HepG2 (cell line): ENCODE data around the gene ATP8A1. TPM values are rescaled to one million over a fixed set of nuclear protein-coding genes. Genes with fewer than 3 reads are reported as not detected.

ENCODE experiments used
- ATF4 ChIP-seq, 2 experiments: fragments of 450-650 bp in 1 of 2; sonication (generic) in 1 of 2; formaldehyde crosslinking; IDR thresholded peaks; 2 replicates each; pipeline versions ENCODE4 v1.5.0 to v1.8.0; 2020 to 2022; ENCODE audit warnings: mild to moderate bottlenecking in 1 of 2, missing genetic modification reagents in 1 of 2
- BCL6 ChIP-seq: IDR thresholded peaks from 2 replicates; pipeline ENCODE4 v1.6.1; 2016; ENCODE audit warnings: missing genetic modification reagents, missing compliant biosample characterization
- CCDC6 ChIP-seq: sonication (generic); formaldehyde crosslinking; IDR thresholded peaks from 2 replicates; pipeline ENCODE4 v1.8.1; 2022; ENCODE audit warnings: mild to moderate bottlenecking, missing genetic modification reagents, moderate library complexity
- GATAD1 ChIP-seq: IDR thresholded peaks from 2 replicates; pipeline ENCODE4 v1.6.1; 2016; ENCODE audit warnings: missing genetic modification reagents, missing compliant biosample characterization
- GTF3A ChIP-seq: sonication (generic); formaldehyde crosslinking; conservative IDR thresholded peaks from 2 replicates; pipeline ENCODE4 v1.4.0; 2020; ENCODE audit warnings: mild to moderate bottlenecking, missing genetic modification reagents
- HES4 ChIP-seq: sonication (generic); formaldehyde crosslinking; IDR thresholded peaks from 2 replicates; pipeline ENCODE4 v1.9.0; 2021; ENCODE audit warnings: mild to moderate bottlenecking, missing genetic modification reagents, borderline replicate concordance
- KAT8 ChIP-seq: IDR thresholded peaks from 2 replicates; pipeline ENCODE4 v1.6.1; 2016; ENCODE audit warnings: missing genetic modification reagents, missing compliant biosample characterization
- KLF6 ChIP-seq: IDR thresholded peaks from 2 replicates; pipeline ENCODE4 v1.8.0; 2016; ENCODE audit warnings: missing biosample characterization, missing genetic modification reagents
- NR3C1 ChIP-seq: sonication (generic); formaldehyde crosslinking; IDR thresholded peaks from 2 replicates; pipeline ENCODE4 v1.4.0; 2020; ENCODE audit warnings: missing genetic modification reagents
- RXRA ChIP-seq: sonication (generic); formaldehyde crosslinking; IDR thresholded peaks from 2 replicates; pipeline ENCODE4 v1.5.1; 2020; ENCODE audit warnings: missing genetic modification reagents
- SRSF4 ChIP-seq: fragments of 200-400 bp; formaldehyde crosslinking; IDR thresholded peaks from one replicate; pipeline ENCODE4 v1.6.1; 2018; ENCODE audit warnings: mild to moderate bottlenecking, low read depth, low read length, moderate library complexity; ENCODE audit not compliant: poor library complexity, severe bottlenecking
- TFE3 ChIP-seq: IDR thresholded peaks from 2 replicates; pipeline ENCODE4 v1.6.1; 2016
- TGIF2 ChIP-seq: IDR thresholded peaks from 2 replicates; pipeline ENCODE4 v1.6.1; 2016; ENCODE audit warnings: control low read depth, missing compliant biosample characterization
- ZNF235 ChIP-seq: sonication (generic); formaldehyde crosslinking; IDR thresholded peaks from 2 replicates; pipeline ENCODE4 v1.8.1; 2023; ENCODE audit warnings: mild to moderate bottlenecking, missing genetic modification reagents, borderline replicate concordance
- ZNF432 ChIP-seq: sonication (generic); formaldehyde crosslinking; IDR thresholded peaks from 2 replicates; pipeline ENCODE4 v1.5.0; 2020; ENCODE audit warnings: missing genetic modification reagents, mild to moderate bottlenecking, borderline replicate concordance
- ZNF496 ChIP-seq: sonication (generic); formaldehyde crosslinking; IDR thresholded peaks from 2 replicates; pipeline ENCODE4 v1.8.1; 2023; ENCODE audit warnings: mild to moderate bottlenecking, moderate library complexity, missing genetic modification reagents; ENCODE audit not compliant: insufficient replicate concordance
- ZNF556 ChIP-seq: sonication (generic); formaldehyde crosslinking; IDR thresholded peaks from 2 replicates; pipeline ENCODE4 v1.4.0; 2020; ENCODE audit warnings: mild to moderate bottlenecking, missing genetic modification reagents, borderline replicate concordance
- ZNF567 ChIP-seq: sonication (generic); formaldehyde crosslinking; IDR thresholded peaks from 2 replicates; pipeline ENCODE4 v1.8.1; 2023; ENCODE audit warnings: mild to moderate bottlenecking, missing genetic modification reagents, borderline replicate concordance
- ZNF570 ChIP-seq: sonication (generic); formaldehyde crosslinking; IDR thresholded peaks from 2 replicates; pipeline ENCODE4 v1.4.0; 2020; ENCODE audit warnings: mild to moderate bottlenecking, missing genetic modification reagents, borderline replicate concordance
- ZNF841 ChIP-seq: sonication (generic); formaldehyde crosslinking; IDR thresholded peaks from 2 replicates; pipeline ENCODE4 v1.8.1; 2023; ENCODE audit warnings: missing genetic modification reagents, borderline replicate concordance
- ZNF878 ChIP-seq: sonication (generic); formaldehyde crosslinking; IDR thresholded peaks from 2 replicates; pipeline ENCODE4 v1.8.1; 2023; ENCODE audit warnings: mild to moderate bottlenecking, missing genetic modification reagents, moderate library complexity
- polyA plus RNA-seq, 8 experiments: library from polyadenylated mRNA; depleted of rRNA in 3 of 8; stranded (reverse) in 7 of 8; unstranded in 1 of 8; fragments of >200 nt; fragmentation: Illumina TruSeq in 4 of 8; extraction: Trizol in 4 of 8; gene quantifications; 2 replicates each; pipeline versions ENCODE4 v1.2.1 to v1.2.3, GENCODE V29; 2011 to 2016; ENCODE audit warnings: low read depth in 4 of 8, missing spikeins in 1 of 8, mixed read lengths in 1 of 8; ENCODE audit not compliant: insufficient read depth in 1 of 8
- total RNA-seq, 5 experiments: library from RNA; depleted of rRNA; stranded (reverse); fragments of >200 nt; fragmentation: Illumina TruSeq; extraction: Trizol; gene quantifications; 2 replicates each; pipeline ENCODE4 v1.2.3, GENCODE V29; 2016; ENCODE audit warnings: low read depth in 1 of 5
- TF ChIP-seq, protein P1 (sequence below): sonication (generic); formaldehyde crosslinking; IDR thresholded peaks from 2 replicates; pipeline ENCODE4 v1.4.0; 2020; ENCODE audit warnings: mild to moderate bottlenecking, missing genetic modification reagents

ATP8A1 gene
- total and polyA plus RNA-seq, 2 of the 13 experiments (the other 11 are each of a cell fraction or from before 2014, with no cell fraction given), result 1.7 to 6.2 TPM

DNA sequence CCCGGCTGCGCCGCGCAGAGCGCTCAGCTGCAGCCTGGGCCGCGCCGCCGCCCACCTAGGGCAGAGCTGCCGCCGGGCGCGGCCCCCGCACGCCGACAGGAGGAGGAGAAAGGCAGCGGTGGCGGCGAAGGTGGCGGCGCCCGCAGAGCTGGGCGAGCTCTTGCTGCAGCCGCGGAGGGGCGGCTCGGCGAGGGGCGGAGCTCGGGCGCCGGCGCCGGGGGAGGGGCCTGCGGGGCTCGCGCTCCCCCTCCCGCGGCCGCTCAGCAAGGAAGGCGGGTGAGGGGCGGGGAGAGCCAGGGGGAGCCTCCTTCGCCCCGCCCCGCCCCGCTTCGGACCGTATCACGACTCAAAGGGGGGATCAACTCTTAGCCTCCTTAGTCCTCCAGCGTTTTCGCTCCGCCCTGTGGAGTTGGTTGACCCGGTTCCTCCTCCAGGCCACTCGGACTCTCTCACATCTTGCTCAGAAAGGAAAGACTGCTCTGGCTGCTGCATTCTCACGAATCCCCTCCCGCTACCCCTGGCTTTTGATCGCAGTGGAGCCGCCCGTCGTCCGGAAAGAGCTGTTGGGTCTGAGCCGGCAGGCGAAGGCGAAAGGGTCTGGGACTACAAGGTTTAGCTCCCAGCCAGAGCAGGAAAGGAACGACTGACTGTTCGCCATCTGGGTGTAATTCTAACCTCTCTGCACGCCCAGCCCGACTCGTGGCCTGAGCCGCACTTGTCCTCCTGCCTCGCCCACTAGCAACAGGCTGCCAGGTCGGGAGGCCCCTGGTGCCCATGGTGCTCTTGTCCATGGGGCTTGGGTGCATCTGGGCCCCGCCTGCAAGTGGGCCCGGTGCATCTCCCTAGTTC is at the start of gene ATP8A1 (continued):
- TF ChIP-seq, protein P1, sequence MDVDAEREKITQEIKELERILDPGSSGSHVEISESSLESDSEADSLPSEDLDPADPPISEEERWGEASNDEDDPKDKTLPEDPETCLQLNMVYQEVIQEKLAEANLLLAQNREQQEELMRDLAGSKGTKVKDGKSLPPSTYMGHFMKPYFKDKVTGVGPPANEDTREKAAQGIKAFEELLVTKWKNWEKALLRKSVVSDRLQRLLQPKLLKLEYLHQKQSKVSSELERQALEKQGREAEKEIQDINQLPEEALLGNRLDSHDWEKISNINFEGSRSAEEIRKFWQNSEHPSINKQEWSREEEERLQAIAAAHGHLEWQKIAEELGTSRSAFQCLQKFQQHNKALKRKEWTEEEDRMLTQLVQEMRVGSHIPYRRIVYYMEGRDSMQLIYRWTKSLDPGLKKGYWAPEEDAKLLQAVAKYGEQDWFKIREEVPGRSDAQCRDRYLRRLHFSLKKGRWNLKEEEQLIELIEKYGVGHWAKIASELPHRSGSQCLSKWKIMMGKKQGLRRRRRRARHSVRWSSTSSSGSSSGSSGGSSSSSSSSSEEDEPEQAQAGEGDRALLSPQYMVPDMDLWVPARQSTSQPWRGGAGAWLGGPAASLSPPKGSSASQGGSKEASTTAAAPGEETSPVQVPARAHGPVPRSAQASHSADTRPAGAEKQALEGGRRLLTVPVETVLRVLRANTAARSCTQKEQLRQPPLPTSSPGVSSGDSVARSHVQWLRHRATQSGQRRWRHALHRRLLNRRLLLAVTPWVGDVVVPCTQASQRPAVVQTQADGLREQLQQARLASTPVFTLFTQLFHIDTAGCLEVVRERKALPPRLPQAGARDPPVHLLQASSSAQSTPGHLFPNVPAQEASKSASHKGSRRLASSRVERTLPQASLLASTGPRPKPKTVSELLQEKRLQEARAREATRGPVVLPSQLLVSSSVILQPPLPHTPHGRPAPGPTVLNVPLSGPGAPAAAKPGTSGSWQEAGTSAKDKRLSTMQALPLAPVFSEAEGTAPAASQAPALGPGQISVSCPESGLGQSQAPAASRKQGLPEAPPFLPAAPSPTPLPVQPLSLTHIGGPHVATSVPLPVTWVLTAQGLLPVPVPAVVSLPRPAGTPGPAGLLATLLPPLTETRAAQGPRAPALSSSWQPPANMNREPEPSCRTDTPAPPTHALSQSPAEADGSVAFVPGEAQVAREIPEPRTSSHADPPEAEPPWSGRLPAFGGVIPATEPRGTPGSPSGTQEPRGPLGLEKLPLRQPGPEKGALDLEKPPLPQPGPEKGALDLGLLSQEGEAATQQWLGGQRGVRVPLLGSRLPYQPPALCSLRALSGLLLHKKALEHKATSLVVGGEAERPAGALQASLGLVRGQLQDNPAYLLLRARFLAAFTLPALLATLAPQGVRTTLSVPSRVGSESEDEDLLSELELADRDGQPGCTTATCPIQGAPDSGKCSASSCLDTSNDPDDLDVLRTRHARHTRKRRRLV (CRISPR knock-in tag), result no peak
- no peak for TF ChIP-seq ZNF567 (CRISPR knock-in tag)
- no peak for TF ChIP-seq SRSF4
- no peak for TF ChIP-seq GATAD1 (CRISPR knock-in tag)
- TF ChIP-seq RXRA (CRISPR knock-in tag), result peak; percentile 29; the same call in 1 of the 2 replicates
- 0 out of 2 replicates have a peak, but pooled peaks have one; percentile 41 for TF ChIP-seq BCL6 (CRISPR knock-in tag)
- no peak for TF ChIP-seq TFE3
- TF ChIP-seq HES4 (CRISPR knock-in tag), result no peak
- TF ChIP-seq GTF3A (CRISPR knock-in tag), result 0 out of 2 replicates have a peak, but pooled peaks have one; percentile 48
- TF ChIP-seq NR3C1 (CRISPR knock-in tag), result no peak
- no peak for TF ChIP-seq ZNF570 (CRISPR knock-in tag)
- no peak for TF ChIP-seq KLF6 (CRISPR knock-in tag)
- peak; percentile 57; the same call in 1 of the 2 replicates for TF ChIP-seq ZNF556 (CRISPR knock-in tag)
- TF ChIP-seq KAT8, result peak; percentile 68
- 0 out of 2 replicates have a peak, but pooled peaks have one; percentile 63 for TF ChIP-seq CCDC6 (CRISPR knock-in tag)
- TF ChIP-seq ZNF496, result no peak
- no peak for TF ChIP-seq ATF4 (CRISPR knock-in tag; IDR thresholded peaks at IDR 0.05)
- no peak for TF ChIP-seq ZNF432 (CRISPR knock-in tag)
- TF ChIP-seq ZNF235 (CRISPR knock-in tag), result 0 out of 2 replicates have a peak, but pooled peaks have one; percentile 19
- no peak; the same call in 1 of the 2 replicates for TF ChIP-seq TGIF2 (CRISPR knock-in tag)
- no peak for TF ChIP-seq ZNF841
- no peak for TF ChIP-seq ZNF878 (CRISPR knock-in tag)
